Aorta (tissue), 5 donors: ENCODE measurements around the gene TP53BP2. TPM values are rescaled to one million over a fixed set of nuclear protein-coding genes. Genes with fewer than 3 reads are reported as not detected.

Experiments
- ATAC-seq: fragments of 200-7000 bp; cut with Tn5 transposase; one replicate; pipeline ENCODE4 v1.9.1; 2022; ENCODE audit warnings: moderate library complexity; ENCODE audit not compliant: low FRiP score
- DNase-seq, 2 donors: peaks; one replicate each; pipeline ENCODE4 v3.0.0-alpha.2; 2020
- H3K27ac ChIP-seq, 2 donors: one replicate each; pipeline ENCODE4 v1.5.1; 2013; ENCODE audit warnings: low read length in 2 of 2, mild to moderate bottlenecking in 2 of 2, moderate library complexity in 2 of 2, control low read depth in 1 of 2, inconsistent platforms in 1 of 2, low read depth in 1 of 2
- H3K27me3 ChIP-seq, 2 donors: one replicate each; pipeline ENCODE4 v1.6.1; 2013; ENCODE audit warnings: control low read depth in 1 of 2, low read length in 1 of 2, mild to moderate bottlenecking in 1 of 2, moderate library complexity in 1 of 2; ENCODE audit not compliant: insufficient read depth in 2 of 2, control insufficient read depth in 1 of 2
- H3K36me3 ChIP-seq, 2 donors: one replicate each; pipeline ENCODE4 v1.6.1; 2013; ENCODE audit warnings: control low read depth in 1 of 2, low read length in 1 of 2, mild to moderate bottlenecking in 1 of 2; ENCODE audit not compliant: insufficient read depth in 2 of 2, control insufficient read depth in 1 of 2
- H3K4me1 ChIP-seq, 2 donors: one replicate each; pipeline ENCODE4 v1.6.1; 2013; ENCODE audit warnings: low read length in 2 of 2, control low read depth in 1 of 2, mild to moderate bottlenecking in 1 of 2, moderate library complexity in 1 of 2; ENCODE audit not compliant: insufficient read depth in 2 of 2, control insufficient read depth in 1 of 2
- H3K4me3 ChIP-seq, 2 donors: one replicate each; pipeline ENCODE4 v1.5.1; 2013; ENCODE audit warnings: low read length in 2 of 2, control low read depth in 1 of 2, mild to moderate bottlenecking in 1 of 2
- H3K9me3 ChIP-seq: one replicate; pipeline ENCODE4 v1.6.1; 2013; ENCODE audit warnings: mild to moderate bottlenecking, low read length; ENCODE audit not compliant: control insufficient read depth
- WGBS, 2 donors: extraction: QIAGEN DNeasy Blood & Tissue Kit; methylation state at CpG; one replicate each; pipeline ENCODE4 v1.1.7; 2013; 5-methylcytosine and 5-hydroxymethylcytosine counted together
- intact Hi-C, 2 donors: fragments of 100-400 bp; cut with DNase I; formaldehyde crosslinking; loops; one replicate each; pipeline versions ENCODE4 v1.14.2 to v1.15.0; 2022
- polyA plus RNA-seq, 2 donors: library from polyadenylated mRNA; stranded (reverse); fragments of 200-250 nt; gene quantifications; one replicate each; pipeline ENCODE4 v1.2.3, GENCODE V29; 2013
- total RNA-seq, 2 donors: library from RNA; stranded (reverse); fragmentation: NEBNext Ultra II Directional; extraction: Animal tissue kit (Norgen Biotek cat#: 25700); gene quantifications; one replicate each; pipeline ENCODE4 v1.2.1, GENCODE V29; 2021
- donor health status: healthy with polysubstance abuse.
- donor health status: Bipolar disorder and iron deficiency.
- donor health status: DM: no; HTN: no; CAD: no.
- donor health status: DM: no; HTN: no; CAD: no.
- donor health status: DM: yes; HTN: yes; CAD: no.

Gene TP53BP2
- total and polyA plus RNA-seq, 4 donors, result 10.3 to 83.9 (median 41.4) TPM

DNA sequence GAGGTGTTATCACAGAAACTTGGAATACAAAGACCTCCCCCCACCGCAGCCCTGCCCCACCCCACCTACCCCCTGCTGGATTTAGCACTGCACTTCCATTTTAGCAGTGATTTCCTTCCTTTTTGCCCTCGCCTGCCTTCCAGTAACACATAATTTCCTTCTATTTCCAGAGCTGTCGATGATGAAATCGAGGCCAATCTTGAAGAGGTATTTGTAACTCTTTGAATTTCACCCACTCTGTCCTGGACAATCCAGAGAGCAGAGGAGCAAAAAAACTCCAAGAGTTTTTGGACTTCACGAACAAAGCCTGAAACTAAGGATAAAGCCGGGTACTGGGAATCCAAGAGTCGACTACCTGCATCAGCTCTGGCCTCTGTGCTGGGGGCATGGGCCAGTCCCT lies 84.3 kb downstream of the TP53BP2 start:
- no peaks in the 10 kb centered on the region for H3K4me1 ChIP-seq
- ATAC-seq (no peak), DNase-seq (no peak)
- H3K27me3 ChIP-seq, result no peaks in the 10 kb centered on the region
- H3K27ac ChIP-seq, result no peak overlapping the region
- no peaks in the 10 kb centered on the region for H3K9me3 ChIP-seq
- intact Hi-C loops, result no loop called here
- H3K4me3 ChIP-seq, result no peak overlapping the region
- 53 to 67% methylated on average over 7 of the region's 7 CpGs for WGBS, 2 donors
- H3K36me3 ChIP-seq, result peaks cover 2 to 6% of the 10 kb centered on the region in 2 donors

DNA sequence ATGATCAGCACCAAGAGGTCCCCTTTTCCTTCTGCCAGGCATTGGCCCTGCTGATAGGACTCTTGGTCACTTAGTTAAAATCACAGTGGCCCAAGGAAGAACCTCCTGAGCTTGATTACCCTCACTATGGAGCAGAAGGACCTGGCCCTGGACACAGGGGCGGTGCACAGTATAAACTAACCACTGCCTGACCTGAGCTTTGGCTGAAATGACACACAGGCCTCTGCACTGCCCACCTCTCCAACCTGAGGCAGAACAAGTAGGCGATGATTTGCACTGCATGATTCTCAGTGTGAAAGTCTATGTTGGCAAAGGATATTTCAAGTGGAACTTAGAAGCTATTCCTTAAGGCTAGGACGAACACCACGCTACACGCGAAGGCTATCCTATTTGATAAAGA lies 84.9 kb downstream of the TP53BP2 start:
- DNase-seq, result no peak
- H3K9me3 ChIP-seq, result no peaks in the 10 kb centered on the region
- ATAC-seq, result no peak
- 53 to 66% methylated on average over 6 of the region's 6 CpGs for WGBS, 2 donors
- intact Hi-C loops, result no loop called here
- H3K4me1 ChIP-seq, result no peaks in the 10 kb centered on the region
- no peaks in the 10 kb centered on the region for H3K27me3 ChIP-seq
- H3K4me3 ChIP-seq, result no peak overlapping the region
- no peak overlapping the region for H3K27ac ChIP-seq
- peaks cover 2 to 6% of the 10 kb centered on the region in 2 donors for H3K36me3 ChIP-seq

DNA sequence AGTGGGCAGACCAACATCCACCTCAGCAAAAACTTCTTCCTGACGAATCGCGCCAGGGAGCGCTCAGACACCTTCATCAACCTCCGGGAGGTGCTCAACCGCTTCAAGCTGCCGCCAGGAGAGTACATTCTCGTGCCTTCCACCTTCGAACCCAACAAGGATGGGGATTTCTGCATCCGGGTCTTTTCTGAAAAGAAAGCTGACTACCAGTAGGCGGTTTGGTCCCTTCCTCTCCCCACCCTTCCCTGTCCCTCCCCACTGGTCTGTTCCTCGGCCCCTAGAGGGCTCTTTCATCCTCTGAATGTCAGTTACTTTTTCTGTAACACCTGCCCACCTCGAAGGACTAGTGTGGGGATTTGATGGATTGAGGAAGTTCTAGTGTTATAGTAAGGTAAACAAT lies 86.5 kb downstream of the TP53BP2 start:
- 78 to 82% methylated on average over 13 of the region's 13 CpGs for whole genome bisulfite sequencing, 2 donors
- H3K4me3 ChIP-seq, result no peak overlapping the region
- H3K4me1 ChIP-seq, result no peaks in the 10 kb centered on the region
- H3K27ac ChIP-seq, result no peak overlapping the region
- no peaks in the 10 kb centered on the region for H3K27me3 ChIP-seq
- H3K36me3 ChIP-seq, result peaks cover 0 to 6% of the 10 kb centered on the region in 2 donors
- ATAC-seq (no peak), DNase-seq (no peak)
- no peaks in the 10 kb centered on the region for H3K9me3 ChIP-seq
- intact Hi-C loops, result no loop called here

DNA sequence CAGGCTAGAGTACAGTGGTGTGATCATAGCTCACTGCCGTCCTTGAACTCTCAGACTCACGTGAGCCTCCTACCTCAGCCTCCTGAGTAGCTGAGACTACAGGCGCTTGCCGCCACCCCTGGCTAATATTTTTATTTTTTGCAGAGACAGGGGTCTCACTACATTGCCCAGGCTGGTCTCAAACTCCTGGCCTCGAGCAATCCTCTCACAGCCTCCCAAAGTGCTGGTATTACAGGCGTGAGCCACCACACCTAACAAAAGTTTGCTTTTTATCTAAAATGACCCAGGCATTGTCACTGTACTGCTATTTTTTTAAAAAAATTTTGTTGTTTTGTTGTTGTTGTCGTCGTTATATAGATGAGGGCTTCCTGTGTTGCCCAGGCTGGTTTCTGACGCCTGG lies 87.0 kb downstream of the TP53BP2 start:
- WGBS, 2 donors, result 92 to 97% methylated on average over 9 of the region's 9 CpGs
- H3K27me3 ChIP-seq, result no peaks in the 10 kb centered on the region
- DNase-seq (no peak), ATAC-seq (no peak)
- H3K9me3 ChIP-seq, result no peaks in the 10 kb centered on the region
- H3K4me1 ChIP-seq, result no peaks in the 10 kb centered on the region
- H3K4me3 ChIP-seq, result no peak overlapping the region
- H3K36me3 ChIP-seq, result peaks cover 3 to 6% of the 10 kb centered on the region in 2 donors
- intact Hi-C loops, result no loop called here
- H3K27ac ChIP-seq, result no peak overlapping the region

DNA sequence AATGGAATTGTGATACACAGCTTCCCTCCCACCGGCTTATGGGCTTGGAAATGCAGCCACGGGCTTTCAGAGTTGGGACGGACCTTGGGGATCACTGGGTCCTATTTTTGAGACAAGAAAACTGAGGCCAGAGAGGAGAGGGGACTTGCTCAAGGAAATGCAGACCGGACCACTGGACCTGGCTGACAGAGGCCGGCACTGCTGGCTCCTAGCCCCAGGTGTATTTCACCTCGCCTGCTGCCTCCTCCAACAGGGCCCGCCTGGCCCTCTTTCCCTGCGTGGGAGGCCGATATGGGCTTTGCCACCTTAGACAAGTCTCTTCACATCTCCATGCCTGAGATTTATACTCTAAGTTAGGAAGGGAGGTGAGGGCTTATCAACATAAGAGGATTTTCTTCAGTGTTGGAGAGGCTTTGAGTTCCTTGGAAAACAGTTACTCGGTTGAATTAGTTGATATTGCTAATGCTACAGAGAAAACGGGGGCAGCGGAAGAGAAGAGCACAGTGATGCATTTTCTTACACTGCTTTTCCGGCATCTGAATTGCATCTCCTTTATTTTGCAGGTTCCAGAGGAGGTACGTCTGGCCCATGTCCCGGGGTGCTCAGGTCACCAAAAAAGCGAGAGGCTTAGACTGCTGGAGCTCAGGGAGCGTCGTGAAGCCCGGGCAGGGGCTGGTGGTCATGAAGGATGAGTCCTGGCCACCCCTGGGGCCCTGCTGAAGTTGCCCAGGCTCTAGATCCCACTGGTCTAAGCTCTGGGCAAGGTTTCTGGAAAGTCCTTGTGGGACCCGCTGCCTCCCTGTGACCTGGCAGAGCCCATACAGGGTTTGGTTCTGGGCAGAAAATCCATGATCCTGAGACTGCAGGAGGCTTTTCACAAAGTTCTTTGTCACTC lies 88.7 kb downstream of the TP53BP2 start:
- no peak overlapping the region for H3K27ac ChIP-seq
- intact Hi-C loops, result no loop called here
- ATAC-seq (no peak), DNase-seq (no peak)
- H3K4me3 ChIP-seq, result no peak overlapping the region
- no peaks in the 10 kb centered on the region for H3K9me3 ChIP-seq
- 89% methylated on average over 20 of the region's 20 CpGs for WGBS, 2 donors
- no peaks in the 10 kb centered on the region for H3K27me3 ChIP-seq
- no peaks in the 10 kb centered on the region for H3K4me1 ChIP-seq
- H3K36me3 ChIP-seq, result peaks cover 0 to 13% of the 10 kb centered on the region in 2 donors

DNA sequence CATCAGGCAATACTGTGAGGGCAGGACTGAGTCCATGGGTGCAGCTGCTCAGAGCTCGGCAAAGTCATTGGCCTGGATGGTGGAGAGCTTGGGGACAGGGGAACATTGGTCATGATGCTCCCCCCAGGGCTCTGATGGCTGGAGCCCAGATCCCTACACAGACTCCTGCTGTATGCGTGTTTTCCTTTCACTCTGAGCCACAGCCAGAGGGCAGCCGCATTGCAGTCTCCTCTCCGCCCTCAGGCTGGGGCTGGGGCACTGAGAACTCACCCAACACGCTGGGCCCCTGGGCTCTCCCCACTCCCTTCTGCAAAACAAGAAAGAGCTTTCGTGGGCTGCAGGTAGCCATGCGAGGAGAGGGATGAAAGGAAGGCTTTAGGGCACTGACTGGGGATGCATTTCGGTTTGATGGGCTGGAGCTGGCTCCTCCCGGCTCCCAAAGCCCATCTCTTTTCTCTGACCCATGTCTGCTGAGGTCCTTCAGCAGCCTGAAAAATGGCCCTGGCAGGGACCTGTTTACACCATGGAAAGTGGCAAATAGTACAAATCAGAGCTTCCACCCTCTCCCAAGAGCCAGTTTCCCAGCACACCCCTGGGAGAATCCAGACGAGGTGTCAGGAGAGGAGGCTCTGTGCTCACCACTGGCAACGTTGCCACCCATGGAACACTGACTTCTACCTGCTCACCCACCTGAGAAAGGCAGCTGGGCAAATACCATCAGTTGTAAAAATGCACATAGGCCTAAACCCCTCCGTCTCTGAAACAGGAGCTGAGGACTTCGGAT lies 89.6 kb downstream of the TP53BP2 start:
- 67 to 76% methylated on average over 13 of the region's 13 CpGs for WGBS, 2 donors
- Histone ChIP-seq H3K27ac (no peak overlapping the region), H3K4me1 (no peaks in the 10 kb centered on the region), H3K27me3 (no peaks in the 10 kb centered on the region), H3K9me3 (no peaks in the 10 kb centered on the region), H3K4me3 (no peak overlapping the region), H3K36me3 (peaks cover 3 to 20% of the 10 kb centered on the region in 2 donors)
- DNase-seq (peak in 1 of 2 donors; percentile 66), ATAC-seq (peak; percentile 4)
- intact Hi-C loops, result no loop called here

DNA sequence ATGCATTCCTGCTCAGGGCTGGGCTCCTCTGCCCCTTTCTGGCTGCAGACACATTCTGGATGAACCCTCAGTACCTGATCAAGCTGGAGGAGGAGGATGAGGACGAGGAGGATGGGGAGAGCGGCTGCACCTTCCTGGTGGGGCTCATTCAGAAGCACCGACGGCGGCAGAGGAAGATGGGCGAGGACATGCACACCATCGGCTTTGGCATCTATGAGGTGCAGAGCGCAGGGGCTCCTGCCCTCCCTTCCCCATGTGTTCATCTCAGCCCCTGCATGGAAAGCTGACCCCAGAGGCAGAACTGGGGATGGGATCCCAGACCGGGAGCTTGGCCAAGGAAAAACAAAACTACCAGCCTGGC lies 90.3 kb downstream of the TP53BP2 start:
- ATAC-seq (no peak), DNase-seq (peak in 1 of 2 donors; percentile 51)
- no peaks in the 10 kb centered on the region for H3K9me3 ChIP-seq
- no peaks in the 10 kb centered on the region for H3K27me3 ChIP-seq
- H3K27ac ChIP-seq, result no peak overlapping the region
- no peak overlapping the region for H3K4me3 ChIP-seq
- no peaks in the 10 kb centered on the region for H3K4me1 ChIP-seq
- intact Hi-C loops, result no loop called here
- 78 to 86% methylated on average over 9 of the region's 9 CpGs for WGBS, 2 donors
- peaks cover 3 to 20% of the 10 kb centered on the region in 2 donors for H3K36me3 ChIP-seq

DNA sequence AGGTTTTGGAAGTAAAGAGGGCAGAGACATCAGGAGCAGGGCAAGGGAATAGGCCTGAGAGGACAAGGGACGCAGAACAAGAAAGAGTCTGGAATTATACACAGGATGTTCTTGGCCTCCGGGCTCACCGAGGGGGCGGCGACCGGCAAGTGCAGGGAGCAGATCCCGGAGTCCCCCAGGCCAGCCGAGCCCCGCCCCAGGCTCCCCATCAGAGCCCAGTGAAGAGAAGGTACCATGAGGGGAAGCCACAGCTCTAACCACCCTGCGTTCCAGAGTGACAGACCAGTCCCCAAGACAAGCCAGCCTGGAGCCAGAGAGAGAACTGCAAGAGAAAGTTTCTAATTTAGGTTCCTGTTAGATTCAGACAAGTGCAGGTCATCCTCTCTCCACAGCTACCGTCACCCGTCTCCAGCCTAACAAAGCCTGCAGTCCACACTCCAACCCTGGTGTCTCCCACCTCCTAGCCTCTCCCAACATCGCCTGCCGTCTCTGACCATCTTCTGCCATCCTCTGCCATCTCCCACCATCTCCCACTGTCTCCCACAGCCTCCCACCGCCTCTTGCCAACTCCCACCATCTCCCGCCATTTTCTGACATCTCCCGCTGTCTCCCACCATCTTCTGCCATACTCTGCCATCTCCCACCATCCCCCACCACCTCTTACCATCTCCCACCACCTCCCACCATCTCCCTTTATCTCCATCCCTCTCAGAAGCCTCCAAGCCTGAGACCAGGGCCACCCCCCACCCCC lies 90.9 kb downstream of the TP53BP2 start:
- no peak overlapping the region for H3K27ac ChIP-seq
- H3K9me3 ChIP-seq, result no peaks in the 10 kb centered on the region
- peaks cover 3 to 20% of the 10 kb centered on the region in 2 donors for H3K36me3 ChIP-seq
- ATAC-seq (no peak), DNase-seq (peak in 1 of 2 donors; percentile 59)
- no peak overlapping the region for H3K4me3 ChIP-seq
- H3K27me3 ChIP-seq, result no peaks in the 10 kb centered on the region
- WGBS, 2 donors, result 91 to 94% methylated on average over 16 to 17 of the region's 17 CpGs
- intact Hi-C loops, result no loop called here
- H3K4me1 ChIP-seq, result no peaks in the 10 kb centered on the region
